Measurements from ENCODE around the gene CCT7. TPM values are rescaled to one million over a fixed set of nuclear protein-coding genes. Genes with fewer than 3 reads are reported as not detected.
"Not testable (repeated sequence)": the region's sequence is repeated elsewhere in the genome, so short reads cannot be mapped to it uniquely, and the experiment has no call there.

CCT7 gene
- polyA plus RNA-seq (ENCODE audit: insufficient read length in 3 of 3): 100 to 1,000 TPM; 283 to 292 (median 283) TPM

DNA sequence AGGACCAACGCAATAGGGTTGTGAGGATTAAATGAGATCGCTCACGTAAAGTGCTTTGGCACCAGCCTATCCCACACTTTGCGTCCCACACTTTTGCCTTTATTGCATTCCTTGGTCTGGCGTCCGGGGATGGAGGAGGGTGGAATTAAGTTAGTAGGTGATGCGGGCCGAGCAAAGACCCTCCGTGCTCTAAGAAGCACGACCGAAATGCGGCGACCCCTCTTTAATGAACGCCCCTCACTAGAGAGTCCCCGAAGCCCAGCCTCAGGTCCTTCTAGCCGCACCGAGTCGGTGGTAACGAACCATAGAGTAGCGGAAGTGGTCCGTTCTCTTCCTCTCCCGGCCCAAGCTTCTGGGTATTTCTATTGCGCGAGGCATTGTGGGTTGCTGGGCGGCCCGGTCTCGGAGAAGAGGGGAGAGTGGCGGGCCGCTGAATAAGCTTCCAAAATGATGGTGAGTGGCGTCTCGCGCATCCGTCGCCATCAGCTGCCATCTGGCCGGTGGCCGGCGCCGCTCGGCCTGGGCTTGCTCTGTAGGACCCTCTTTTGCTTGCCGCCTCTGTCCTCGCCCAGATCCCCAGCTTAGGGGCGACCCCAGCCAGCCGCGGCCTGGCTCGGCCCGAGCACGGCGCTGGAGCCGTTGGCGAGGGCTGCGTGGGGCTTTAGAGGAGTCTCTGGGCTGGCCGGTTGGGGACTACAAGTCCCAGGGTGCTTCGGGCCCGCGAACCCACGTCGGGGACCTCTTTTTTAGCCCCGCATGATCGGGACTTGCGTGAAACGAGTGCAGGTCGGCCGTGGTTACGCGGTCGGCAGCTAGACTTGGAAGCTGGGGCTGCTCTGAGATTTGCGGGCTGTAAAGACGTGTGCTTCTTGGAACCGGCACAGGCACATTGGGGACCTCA is at the start of gene CCT7:
TSS of gene CCT7 (plus strand) at position 377 of the 901 bp plus-strand sequence. CDS start at position 448, 71 bp downstream.
- DNase-seq (ENCODE audit: low read depth in 3 of 3, low spot score in 2 of 3): peak; percentile 78 to 83 (median 80)

DNA sequence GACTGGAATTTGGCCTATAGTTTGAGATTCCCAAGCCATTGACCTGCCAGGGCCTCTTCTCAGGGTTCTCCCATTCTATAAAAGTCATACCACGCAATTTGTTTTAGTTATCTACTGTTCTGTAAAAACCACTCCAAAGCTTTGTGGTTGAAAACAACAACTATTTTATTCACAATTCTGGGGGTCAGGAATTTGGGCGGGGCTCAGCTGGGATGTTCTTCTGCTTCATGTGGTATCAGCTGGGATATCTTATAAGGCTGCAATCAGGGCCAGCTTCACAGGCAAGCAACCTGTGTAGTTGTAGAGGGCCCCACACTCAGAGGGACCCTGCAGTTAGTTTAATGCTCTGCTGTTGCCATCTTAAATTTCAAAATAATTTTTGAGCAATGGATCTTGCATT is 48.1 kb upstream of the CCT7 start:
- no peak for DNase-seq (ENCODE audit: low read depth in 3 of 3, low spot score in 2 of 3)

DNA sequence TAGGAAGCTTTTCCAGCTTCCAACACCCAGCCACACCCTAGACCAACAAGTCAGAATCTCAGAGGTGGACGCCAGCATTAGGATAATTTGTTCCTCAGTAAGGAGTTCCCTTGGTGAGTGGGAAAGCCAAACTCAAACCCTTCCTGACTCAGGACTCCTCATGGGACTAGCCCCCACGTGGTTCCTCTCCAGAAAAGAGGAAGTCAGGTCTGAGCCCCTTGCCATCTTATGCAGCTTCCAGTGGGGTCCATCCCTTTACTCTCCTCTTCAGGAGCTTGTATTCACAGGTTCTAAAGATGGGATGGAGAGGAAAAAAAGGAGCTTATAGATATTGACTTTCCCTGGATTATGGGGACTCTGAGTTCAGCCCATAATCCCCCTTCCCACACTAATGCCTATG is 46.6 kb upstream of the CCT7 start:
- DNase-seq (ENCODE audit: low read depth in 3 of 3, low spot score in 2 of 3): no peak

DNA sequence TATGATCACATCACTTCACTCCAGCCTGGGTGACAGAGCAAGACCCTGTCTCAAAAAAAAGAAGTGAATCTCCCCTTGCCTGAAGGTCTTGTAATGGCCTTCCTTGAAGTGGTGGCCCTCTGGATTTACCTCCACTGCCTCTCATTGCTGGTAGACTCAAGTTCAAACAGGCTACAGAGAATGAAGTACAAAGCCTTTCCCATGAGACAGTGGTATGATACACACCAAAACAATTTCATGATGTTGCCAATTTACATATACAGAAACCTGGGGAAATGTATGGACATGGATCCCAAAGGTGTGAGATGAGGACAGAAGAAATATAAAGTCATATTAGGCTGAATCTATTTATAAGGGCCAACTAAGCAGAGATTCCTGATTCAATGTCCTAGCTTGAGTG is 36.5 kb upstream of the CCT7 start:
- no peak for DNase-seq (ENCODE audit: low read depth in 3 of 3, low spot score in 2 of 3)

DNA sequence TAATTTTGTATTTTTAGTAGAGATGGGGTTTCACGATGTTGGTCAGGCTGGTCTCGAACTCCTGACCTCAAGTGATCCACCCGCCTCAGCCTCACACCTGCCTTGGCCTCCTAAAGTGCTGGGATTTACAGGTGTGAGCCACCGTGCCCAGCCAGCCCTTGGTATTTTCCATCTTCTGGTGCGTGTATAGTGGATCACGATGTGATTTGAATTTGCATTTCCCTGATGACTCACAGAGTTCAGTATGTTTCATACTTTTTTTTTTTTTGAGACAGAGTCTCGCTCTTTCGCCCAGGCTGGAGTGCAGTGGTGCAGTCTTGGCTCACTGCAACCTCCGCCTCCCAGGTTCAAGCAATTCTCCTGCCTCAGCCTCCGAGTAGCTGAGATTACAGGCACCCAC is 33.8 kb upstream of the CCT7 start:
- not testable (repeated sequence) for DNase-seq (ENCODE audit: low read depth in 3 of 3, low spot score in 2 of 3)

DNA sequence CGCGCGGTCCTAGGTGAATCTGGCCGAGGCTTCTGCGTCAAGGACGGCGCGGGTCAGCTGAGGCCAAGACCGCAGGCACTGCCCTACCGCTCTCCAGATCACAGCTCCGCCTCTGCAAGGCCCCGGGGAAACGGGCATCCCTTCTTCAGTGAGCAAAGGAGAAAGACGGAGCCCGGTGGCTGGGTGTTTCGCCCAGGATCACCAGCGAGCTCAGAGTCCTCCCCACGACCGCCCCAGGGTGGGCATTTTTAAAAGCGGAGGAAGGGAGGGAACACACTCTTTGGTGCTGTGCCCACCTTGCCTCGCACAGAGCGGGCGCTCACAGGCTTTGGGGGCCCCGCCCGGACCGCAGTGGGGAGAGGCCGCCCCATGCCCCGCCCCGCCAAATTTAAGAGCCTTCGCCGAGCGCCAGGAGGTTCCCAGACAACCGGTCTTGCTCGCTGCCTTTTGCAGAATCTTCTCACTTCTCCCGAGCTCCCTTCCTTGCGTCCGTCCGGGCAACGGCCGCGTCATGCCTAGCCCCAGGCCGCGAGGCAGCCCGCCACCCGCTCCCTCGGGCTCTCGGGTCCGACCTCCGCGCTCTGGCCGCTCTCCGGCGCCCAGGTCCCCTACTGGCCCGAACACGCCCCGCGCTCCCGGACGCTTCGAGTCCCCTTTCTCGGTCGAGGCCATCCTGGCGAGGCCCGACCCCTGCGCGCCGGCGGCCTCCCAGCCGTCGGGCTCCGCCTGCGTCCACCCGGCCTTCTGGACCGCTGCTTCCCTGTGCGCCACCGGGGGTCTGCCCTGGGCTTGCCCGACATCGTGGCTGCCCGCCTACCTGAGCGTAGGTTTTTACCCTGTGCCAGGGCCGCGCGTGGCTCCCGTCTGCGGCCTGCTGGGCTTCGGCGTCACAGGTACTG is 31.7 kb upstream of the CCT7 start, which contains the start of gene NOTO:
TSS of gene NOTO (plus strand) at position 419 of the 899 bp plus-strand sequence. CDS start at position 512, 93 bp downstream.
- DNase-seq (ENCODE audit: low read depth in 3 of 3, low spot score in 2 of 3): no peak

DNA sequence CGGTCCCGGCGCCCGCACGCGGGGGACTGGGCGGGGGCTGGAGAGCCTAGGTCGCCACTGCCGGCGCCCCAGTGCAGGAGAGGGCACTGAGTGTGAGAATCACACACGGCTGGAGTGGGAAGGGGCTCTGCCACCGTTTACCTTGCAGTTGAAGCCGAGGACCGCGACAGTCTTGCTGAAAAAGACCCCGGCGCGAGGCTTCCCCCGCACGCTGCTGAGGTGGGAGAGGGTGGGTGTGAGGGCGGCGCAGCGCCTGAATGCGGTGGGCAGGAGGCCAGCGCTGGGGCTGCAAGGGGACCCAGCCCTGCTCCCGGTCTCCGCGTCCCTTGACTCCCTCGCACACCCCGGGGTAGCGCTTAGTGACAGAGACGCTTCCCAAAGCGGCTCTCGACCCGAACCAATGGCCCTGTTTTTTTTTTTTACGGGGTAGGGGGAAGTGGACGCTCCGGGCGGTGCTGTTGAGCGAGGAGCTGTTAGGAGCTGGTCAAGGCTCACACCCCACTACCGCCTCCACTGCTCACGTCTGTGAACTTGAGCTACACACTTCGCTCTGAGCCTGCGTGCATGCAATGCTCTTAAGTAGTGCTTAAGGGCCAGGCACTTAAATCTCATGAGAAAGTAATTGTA is 30.9 kb upstream of the CCT7 start:
- DNase-seq (ENCODE audit: low read depth in 3 of 3, low spot score in 2 of 3): no peak

DNA sequence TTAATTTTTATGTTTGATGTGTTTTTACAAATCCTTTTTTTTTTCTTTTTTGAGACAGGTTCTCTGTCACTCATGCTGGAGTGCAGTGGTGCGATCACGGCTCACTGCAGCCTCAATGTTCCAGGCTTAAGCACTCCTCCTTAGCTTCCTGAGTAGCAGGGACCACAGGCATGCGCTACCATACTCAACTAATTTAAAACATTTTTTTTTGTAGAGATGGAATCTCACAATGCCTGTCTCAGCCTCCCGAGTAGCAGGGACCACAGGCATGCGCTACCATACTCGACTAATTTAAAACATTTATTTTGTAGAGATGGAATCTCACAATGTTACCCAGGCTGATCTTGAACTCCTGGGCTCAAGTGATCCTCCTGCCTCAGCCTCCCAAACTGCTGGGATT is 28.5 kb upstream of the CCT7 start:
- DNase-seq (ENCODE audit: low read depth in 3 of 3, low spot score in 2 of 3): no peak

DNA sequence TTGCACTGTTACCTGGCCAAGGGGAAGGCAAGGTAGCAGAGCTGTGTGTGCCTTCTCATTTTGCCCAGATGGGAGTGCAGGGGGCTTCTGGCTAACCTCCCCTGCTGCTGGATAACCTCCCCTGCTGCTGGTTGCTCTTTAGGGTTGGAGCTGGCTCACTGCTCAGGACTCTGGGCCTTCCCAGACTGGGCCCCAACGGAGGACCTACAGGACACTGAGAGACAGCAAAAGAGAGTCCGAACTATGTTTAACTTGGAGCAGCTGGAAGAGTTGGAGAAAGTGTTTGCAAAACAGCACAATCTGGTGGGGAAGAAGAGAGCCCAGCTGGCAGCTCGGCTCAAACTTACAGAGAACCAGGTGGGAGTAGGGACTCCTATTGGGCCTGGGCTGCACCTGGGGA is 25.9 kb upstream of the CCT7 start:
- DNase-seq (ENCODE audit: low read depth in 3 of 3, low spot score in 2 of 3): no peak

DNA sequence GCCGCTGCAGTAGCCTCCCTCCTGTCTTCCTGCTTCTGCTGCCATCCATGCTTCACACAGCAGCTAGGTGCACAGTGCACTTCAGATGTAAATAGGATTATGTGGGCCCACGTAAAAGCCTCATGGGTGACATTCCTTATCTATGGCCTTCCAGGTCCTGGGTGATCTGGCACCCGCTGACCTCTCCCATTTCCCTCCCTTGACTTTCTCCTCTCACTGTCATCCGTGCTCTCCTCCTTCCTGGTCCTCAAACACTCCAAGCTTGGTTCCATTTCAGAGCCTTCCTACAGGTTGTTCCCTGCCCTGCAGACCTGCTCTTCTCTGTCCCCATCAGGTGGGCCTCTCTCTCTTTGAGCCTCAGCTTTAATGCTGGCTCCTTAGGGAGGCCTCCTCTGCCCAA is 24.1 kb upstream of the CCT7 start:
- no peak for DNase-seq (ENCODE audit: low read depth in 3 of 3, low spot score in 2 of 3)

DNA sequence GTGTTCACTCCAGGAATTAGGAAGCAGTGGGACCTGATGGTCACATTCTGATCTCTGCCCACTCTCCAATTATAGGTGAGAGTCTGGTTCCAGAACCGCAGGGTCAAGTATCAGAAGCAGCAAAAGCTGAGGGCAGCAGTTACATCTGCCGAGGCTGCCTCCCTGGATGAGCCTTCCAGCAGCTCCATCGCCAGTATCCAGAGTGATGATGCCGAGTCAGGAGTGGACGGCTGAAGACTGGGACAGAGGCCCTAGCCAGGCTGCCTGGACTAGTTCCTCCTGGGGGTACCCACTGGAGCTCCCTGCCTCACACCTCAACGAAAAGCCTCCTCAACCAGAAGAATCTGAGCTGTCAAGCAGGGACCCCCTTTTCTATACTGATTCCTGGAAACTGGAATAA is 23.4 kb upstream of the CCT7 start:
- DNase-seq (ENCODE audit: low read depth in 3 of 3, low spot score in 2 of 3): no peak

DNA sequence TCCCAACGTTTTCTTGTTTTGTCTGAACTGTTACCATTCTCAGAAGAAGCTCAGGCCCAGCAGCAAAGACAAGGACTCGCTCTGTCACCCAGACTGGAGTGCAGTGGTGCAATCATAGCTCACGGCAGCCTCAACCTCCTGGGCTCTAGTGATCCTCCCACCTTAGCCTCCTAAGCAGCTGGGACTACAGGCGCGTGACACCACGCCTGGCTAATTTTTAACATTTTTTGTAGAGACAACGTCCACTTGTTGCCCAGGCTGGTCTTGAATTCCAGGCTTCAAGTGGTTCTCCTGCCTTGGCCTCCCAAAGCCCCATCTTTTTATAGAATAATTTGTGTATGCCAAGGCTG is 22.0 kb upstream of the CCT7 start:
- DNase-seq (ENCODE audit: low read depth in 3 of 3, low spot score in 2 of 3): no peak

DNA sequence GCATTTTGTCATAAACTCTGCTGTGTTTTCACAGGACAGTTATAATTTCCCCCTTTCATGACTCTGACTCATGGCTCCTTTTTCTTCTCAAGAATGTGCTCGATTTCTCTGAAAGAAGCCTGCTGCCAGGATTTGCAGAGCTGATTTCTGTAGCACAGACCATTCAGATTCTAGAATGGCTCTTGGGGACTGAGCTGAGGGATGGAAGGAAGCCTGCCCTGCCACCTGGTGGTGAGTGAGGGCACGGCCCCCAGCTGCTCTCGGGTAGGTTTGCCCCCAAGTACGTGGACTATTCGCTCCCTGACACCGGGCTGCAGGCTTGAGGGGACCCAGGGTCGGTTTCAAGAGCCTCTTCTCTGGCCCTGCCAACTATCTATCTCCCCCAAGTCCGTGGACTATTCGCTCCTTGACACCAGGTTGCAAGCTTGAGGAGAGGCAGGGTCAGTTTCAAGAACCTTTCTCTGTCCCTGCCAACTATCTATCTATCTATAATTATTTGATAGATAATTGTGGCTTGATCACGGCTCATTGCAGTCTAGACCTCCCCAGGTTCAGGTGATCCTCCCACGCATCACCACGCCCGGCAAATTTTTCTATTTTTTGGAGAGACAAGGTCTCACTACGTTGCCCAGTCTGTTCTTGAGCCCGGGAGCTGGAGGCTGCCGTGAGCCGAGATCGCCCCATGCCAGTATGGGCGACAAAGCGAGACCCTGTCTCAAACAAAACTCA is 21.5 kb upstream of the CCT7 start:
- no peak for DNase-seq (ENCODE audit: low read depth in 3 of 3, low spot score in 2 of 3)

DNA sequence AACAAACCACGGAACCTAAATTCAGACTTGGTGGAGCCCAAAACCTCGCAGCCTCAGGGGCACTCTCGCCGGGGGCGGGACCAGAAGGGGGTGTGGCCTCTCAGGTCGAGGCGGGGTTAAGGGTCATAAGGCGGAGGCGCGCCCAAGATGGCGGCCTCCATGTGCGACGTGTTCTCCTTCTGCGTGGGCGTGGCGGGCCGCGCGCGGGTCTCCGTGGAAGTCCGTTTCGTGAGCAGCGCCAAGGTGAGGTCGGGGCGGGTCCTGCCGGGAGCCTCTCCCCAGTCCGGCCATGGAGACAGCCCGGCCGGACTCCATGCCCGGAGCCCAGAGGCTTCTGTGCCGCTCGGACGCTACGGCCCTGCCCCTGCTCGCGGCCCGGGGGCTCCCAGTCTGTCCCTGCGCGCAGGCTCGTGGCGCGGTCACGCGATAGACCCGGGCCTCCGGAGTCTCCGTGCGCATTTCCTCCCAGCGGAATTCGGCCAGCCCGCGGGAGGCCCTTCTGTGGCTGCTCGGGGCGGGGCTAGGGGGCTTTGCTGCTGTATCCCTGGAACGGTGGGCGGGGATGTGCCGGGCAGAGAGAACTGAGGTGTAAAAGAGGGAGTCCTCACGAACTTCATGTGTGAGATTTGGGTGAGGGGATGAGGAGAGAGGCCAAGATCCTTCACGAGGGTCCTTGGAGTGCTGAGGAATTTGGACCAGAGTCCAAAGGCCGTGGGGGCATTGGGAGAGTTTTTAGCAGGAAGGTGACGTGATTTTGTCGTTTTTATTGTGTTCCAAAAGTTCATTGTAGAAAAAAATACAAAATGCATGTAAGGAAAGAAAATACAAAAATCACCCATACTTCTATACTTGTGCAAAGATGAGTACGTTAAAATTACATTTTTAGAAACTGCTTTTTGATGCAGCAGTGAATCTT is 19.7 kb upstream of the CCT7 start, which contains the start of gene SMYD5:
TSS of gene SMYD5 (plus strand) at position 126 of the 916 bp plus-strand sequence. CDS start at position 148, 22 bp downstream.
- DNase-seq (ENCODE audit: low read depth in 3 of 3, low spot score in 2 of 3): peak in 1 of 3 donors; percentile 69

DNA sequence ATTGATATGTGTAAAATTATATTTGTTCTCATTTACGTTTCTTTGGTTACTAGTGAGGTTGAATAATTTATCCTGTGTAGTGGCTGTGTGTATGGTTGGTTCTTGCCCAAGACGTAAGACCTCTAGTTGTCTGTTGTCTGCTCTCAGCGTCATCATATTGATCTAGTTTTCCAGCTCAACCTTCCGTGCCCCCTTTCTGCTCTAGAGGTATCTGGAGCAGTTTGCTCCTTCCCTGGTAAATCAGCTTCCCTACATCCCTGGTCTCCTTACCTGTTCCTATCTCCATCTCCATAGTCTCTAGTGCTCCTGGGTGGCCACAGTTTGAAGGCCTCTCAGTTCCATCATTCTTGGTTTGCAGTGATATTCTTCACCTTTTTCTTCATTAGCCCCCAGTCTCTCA is 18.9 kb upstream of the CCT7 start:
- DNase-seq (ENCODE audit: low read depth in 3 of 3, low spot score in 2 of 3): no peak

DNA sequence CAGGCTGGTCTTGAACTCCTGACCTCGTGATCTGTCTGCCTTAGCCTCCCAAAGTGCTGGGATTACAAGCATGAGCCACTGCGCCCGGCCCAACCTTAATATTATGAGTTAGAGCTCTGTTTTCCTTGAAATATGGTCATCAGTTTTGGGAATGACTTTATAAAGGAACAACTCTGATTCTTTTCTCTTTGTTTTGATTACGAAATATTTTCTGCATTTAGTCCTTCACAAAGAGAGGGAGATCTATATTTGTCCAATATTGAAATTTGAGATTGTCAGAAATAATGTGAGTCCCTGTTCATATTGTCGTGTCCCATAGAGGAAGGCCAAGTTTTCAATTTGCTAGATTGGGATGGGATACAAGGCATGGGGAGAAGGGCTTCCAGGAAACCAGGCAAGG is 16.9 kb upstream of the CCT7 start:
- no peak for DNase-seq (ENCODE audit: low read depth in 3 of 3, low spot score in 2 of 3)

DNA sequence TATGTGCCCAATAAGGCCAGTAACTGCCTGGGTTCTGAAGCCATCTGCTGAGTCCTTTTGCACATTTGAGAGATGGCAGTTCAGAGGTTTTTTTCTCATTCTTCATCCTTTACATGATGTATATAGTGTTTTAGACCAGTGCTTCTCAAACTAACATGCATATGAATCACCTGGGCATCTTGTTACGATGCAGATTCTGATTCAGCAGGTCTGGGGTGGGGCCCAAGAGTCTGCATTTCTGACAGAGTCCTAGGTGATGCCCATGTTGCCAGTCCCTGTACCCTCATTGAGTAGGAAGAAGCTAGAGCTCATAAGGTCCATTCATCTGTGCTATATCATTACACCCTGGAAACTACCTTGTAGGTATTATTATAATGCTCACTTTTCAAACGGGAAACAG is 16.3 kb upstream of the CCT7 start:
- DNase-seq (ENCODE audit: low read depth in 3 of 3, low spot score in 2 of 3): no peak

DNA sequence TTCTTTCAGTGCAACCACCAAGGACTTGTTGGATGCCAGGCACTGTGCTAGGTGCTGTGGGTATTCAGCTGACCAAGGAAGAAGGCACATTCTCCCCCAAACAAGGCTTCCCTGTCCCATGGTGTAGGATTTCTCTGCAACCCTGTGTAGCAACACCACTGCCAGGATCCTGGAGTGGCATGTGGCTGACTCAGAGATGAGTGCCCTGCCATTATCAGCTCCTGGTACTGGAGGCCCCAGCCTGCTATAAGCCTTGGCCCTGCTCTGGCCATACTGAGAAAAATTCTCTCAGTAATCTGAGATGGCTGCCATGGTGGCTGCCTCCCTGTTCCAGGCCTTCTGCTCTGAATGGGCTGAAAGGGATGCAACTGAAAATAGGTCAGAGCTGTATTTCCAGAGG is 15.8 kb upstream of the CCT7 start:
- no peak for DNase-seq (ENCODE audit: low read depth in 3 of 3, low spot score in 2 of 3)

DNA sequence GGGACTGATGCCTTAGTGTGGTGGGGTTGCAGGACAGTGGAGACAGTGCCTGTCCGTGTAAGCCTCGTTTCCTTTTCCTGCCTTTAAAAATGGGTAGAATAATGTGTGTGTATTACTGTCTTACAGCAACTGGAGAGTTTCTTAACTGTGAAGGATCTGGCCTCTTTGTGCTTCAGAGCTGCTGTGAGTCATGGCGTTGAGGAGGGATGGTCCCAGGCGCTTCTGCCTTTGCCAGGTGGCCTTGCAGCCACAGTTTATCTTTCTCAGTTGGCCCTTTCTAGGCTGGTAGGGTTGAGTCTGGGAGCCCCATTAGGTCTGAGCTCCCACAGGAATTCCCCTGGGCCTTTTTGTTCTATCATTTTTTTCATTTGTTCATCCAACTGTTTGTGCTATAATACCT is 10.3 kb upstream of the CCT7 start:
- no peak for DNase-seq (ENCODE audit: low read depth in 3 of 3, low spot score in 2 of 3)
